Hypothalamus (tissue), 51 donors: Measurements from ENCODE around the gene NRCAM.

Experiments used
- DNase-seq, 51 donors: peaks; one replicate each; lab custom pipeline; 2025; lab: John Stamatoyannopoulos, UW

Gene NRCAM

DNA sequence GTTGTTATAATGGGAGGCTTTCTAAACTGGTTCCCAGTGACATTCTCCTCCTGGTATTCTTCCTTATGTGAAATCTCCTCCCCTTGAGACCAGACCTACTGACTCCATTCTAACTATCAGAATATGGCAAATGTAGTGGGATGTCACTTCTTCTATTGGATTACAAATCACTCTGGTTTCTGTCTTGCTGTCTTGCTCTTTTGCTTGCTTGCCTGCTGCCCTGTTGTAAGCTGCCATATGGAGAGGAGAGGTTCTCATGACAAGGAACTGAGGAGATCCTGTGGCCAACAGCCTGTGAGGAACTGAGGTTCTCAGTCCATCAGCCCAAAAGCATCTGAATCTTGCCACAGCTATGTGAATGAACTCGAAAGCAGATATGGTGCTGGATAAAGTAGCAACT, 4.7 kb upstream of the NRCAM start:
- no peak for DNase-seq

DNA sequence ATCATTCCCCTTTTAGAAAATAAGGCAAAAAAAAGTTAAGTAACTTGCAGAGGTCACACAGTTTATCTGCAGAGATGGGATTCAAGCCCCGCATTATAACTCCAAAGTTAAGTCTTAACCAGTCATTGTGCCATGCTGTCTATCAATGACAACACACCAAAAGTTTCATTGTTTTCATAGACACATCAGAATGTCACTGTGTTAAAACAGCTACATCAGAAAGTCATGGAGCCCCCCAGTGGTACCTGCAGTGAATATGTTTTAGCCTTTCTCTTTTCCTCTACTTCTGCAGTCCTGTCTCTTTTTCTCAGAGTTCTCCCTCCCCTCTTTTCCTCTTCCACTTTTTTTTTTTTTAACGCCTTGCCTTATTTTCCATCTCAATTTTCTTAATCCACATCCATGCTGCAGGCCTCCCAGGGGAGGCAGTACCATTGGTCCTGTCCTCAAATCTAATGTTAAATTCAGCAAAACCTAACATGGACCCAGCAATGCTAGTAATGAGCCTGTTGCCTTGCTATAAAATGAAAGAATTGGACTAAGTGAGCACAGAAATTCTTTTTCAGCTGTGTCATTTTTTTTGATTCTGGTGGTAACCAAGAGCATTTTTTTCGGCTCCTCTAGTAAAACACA, 3.8 kb upstream of the NRCAM start:
- peak in 11 of 51 donors; percentile 3 to 44 (median 13) for DNase-seq

DNA sequence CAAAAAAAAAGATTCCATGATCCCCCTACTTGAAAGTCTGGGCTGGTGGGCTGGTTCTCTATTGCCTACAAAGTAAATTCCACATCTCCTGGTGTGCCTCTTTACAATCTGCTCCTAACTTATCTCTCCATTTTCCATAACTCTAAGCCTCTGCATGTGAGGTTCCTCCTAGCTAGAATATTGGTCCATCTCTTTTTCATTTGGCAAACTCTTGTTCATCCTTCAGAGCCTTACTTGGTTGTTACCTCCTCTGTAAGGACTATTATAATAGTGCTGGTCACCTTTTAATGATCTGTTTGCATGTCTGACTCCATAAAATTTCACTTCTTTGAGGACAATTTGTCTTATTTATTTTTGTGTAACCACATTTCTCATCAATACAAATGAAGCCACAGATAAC, 1.6 kb upstream of the NRCAM start:
- no peak for DNase-seq

DNA sequence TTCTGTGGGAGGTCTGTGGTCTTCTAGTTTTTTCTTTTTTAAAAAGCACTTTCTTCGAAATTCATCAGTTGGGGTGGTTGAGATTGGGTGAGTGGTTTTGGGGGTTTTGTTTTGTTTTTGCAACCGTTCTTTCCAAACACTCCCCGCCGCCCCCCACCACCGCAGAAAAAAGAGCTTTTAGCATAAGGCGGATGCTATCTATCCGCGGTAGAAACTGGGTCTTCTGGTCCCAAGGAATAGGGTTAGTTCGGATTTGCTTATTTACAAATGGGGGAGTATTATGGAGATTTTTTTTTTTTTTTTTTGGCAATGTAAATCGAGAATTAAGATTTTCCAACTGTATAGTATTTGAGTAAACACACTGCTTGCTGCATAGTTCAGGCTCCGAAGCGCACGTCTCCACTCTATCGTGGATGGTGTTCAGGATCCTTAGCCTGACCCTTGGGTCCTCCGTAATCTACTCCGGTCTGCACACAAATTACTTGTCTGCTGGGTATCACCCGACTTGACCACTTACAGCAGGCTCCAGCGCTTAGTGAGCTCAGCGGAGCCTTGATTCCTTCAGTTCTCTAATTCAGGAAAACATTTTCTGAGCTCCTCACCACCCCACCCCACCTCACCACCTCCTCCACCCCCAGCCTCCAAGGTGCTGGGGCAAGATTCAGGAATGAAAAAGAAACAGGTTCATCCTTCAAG, 757 bp upstream of the NRCAM start:
- peak in 2 of 51 donors; percentile 12 to 24 for DNase-seq

DNA sequence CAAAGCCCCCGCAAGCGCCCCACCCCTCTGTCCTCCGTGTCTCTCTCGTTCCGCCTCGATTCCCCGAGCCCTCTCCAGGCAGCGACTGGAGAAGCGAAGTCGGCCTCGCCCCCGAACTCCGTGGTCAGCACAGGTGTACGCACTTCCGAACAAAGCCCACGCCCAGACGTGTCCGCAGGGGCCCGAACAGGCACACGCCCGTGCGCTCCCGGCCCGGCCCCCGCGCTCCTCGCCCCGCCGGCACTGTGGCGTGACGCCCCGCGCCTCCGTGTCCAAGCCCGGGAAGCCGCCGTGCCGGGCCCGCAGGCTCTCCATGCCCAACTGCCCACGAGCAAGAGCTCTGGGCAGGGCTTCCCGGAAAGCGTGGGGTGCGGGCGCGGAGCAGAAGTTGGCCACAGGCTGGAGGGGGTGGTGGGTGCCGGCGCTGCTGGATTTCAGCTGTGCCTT, 662 bp downstream of the NRCAM start:
- peak in 14 of 51 donors; percentile 22 to 82 (median 52) for DNase-seq

DNA sequence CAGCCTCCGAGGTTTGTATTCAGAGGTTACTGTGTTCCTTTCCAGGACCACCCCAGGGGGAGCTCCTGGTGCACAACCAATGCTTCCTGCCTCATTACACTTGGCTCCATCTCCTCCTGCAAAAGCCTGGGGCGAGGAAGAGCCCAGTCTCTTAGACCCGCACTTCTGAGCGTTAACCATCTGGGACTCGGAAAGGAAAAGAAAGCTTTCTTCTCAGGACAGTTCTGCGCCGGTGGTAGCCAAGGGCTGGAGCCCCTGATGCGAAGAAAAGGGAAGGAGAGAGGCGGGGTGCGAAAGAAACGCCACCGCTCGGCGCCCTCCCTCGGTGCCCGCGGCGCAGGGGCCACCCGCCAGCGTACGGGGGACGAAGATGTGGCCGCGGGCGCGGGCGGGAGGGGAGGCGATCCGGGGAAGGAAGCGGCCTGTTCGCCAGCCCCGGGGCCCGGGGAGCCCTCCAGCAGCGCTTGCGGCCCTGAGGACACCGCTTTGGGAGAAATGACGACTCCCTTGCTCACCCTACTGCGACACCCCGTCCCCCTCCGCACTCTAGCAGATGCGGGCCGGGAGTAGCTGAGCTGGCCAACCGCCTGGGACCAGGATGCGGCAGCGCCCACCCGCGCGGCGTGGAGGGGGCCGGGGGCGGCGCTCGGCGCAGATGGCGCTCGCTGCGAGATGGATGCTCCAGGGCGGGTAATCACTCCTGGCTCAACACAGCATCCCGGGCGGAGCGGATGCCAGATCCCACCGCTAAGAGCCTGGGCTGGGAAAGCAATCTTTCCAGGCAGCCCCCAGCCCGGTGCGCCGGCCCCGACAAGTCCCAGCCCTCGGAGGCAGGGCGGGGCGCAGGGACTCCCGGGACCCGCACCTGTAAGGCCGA, 1.3 kb downstream of the NRCAM start:
- DNase-seq: peak in 36 of 51 donors; percentile 8 to 79 (median 51)

DNA sequence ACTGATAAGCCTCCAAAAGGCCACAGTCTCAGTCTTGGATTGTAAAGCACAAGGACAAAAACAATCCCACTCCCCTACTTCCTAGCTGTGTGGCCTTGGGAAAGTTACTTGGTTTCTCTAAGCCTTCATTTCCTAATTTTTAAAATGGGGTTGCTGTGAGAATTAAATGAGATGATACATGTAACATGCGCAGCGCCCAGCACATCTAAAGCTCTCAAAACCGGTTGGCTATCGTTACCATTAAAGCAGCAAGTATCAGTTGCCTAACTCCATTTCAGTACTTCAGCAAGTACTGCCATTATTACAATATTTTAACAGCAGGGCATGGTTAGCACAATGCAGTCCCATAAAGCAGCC, 1.9 kb downstream of the NRCAM start:
- DNase-seq: no peak

DNA sequence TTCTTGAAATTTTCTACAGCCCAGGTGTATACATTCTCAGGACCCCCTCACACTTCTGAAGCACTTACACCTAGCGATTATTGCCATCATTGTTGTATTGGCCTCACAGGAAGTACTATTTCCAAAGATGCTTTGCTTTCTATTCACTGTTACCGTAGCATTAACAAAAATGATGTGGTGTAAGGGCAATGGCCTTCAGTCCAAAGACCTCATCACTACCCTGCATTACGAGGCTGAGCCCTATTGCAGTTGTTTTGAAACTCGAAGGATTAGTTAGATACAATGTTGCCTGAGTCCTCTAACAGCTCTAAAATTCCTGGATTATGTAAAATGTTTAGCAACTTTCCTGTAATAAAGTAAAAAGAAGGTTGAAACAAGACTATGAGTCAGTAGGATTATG, 2.9 kb downstream of the NRCAM start:
- no peak for DNase-seq

DNA sequence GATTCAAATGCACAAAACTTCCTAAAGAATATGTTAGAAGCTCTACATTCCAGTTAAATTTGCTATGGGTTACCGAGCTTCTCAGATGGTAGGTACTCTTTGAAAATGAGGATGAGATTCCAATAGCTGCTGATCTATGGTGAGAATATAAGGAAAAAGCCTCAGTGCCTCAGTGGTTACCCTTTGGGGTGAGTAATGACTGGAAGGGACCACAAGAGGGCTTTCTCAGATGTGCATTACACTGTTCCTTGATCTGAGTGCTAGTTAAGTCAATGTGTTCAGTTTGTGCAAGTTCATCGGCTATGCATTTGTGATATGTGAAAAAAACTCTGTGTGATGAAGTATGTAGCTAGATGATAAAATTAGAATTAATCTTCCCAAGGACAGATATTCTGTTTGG, 3.5 kb downstream of the NRCAM start:
- peak in 1 of 51 donors; percentile 6 for DNase-seq

DNA sequence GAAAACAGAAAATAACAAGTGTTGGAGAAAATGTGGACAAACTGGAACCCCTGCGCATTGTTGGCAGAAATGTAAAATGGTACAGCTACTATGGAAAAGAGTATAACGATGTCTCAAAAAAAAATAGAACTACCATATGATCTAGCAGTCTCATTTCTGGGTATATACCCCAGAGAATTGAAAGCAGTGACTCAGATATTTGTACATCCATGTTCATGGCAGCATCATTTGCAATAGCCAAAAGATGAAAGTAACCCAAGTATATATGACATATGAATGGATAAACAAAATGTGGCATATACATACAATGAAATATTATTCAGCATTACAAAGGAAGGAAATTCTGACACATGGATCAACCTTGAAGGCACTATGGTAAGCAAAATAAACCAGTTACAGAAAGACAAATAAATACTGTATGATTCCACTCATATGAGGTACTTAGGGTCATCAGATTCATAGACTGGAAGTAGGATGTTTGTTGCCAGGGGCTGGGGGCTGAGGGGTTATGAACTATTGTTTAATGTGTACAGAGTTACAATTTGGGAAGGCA, 4.9 kb downstream of the NRCAM start:
- DNase-seq: no peak

DNA sequence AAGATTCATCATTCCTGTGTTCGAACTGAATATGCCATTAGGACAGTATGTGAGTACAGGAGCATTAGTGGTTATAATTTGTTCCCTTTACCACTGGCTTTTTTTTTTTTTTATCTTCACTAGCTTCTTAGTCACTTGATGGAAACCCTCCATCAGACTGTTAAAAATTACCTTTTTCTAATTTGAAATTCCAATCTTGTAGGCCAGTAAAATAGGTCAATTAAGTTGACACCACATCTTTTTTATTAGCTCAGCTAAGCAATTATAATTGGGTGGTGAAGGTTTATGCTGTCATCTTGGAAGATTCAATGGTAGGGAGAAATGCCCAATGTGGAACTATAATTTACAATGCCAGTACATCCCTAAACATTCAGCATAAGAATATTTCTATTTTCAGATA, 6.1 kb downstream of the NRCAM start:
- no peak for DNase-seq

DNA sequence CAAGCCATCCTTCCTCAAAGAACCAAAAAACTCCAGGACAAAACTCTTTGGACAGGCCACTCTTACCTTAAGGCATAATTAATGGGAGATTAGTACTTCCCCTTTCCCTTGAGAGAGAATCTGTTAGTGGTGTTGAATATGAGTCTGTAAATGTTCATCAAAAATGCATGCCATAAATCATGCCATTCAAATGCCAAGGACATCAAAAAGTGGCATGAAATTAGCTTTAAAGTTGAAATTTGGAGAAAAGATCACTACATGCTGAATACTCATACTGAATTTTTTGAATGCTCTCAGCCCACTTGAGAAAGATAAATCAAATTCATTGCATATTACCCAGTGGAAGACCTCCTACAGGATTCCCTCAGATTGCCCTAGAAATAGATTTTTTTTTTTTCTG, 6.7 kb downstream of the NRCAM start:
- DNase-seq: no peak

DNA sequence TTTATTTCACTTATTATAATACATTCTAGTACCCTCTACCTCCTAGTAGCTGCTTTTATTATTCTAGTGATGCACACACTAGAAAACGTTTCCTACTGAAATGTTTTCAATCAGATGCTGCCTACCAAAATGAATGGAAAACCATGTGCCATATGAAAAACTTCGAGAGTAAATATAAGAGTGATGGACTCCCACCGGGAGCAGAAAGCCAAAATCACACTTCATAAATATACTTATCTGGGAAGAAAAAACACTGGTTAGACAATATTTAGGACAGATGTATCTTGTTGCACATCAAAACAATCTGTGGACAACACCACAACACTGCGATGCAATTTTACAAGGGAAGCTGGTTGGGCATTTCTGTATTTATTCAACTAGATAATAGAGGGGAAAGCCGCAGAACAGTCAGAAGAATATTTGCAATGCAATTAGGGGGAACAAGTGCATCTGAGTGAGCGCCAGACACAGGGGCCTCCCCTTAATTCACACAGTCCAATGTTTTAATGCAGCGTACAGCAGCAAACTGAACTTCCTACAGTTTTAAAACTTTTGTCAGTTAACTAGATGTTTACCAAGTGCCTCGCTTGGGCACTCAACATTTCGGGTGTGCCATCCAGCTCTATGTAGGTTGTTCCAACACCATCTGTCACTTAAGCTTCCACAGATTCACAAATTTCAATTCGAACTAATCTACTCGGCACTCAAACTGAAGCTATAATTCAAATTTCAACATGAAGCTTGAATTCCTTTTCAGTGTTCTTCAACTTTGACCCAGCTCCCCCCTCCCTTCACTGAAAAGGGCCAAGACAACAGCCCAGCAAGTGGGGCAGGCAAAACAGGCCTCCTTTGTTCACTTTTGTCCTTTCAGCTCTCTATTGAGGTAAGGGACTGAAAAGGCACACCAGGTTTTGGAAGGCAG, 7.4 kb downstream of the NRCAM start:
- peak in 13 of 51 donors; percentile 10 to 50 (median 20) for DNase-seq

DNA sequence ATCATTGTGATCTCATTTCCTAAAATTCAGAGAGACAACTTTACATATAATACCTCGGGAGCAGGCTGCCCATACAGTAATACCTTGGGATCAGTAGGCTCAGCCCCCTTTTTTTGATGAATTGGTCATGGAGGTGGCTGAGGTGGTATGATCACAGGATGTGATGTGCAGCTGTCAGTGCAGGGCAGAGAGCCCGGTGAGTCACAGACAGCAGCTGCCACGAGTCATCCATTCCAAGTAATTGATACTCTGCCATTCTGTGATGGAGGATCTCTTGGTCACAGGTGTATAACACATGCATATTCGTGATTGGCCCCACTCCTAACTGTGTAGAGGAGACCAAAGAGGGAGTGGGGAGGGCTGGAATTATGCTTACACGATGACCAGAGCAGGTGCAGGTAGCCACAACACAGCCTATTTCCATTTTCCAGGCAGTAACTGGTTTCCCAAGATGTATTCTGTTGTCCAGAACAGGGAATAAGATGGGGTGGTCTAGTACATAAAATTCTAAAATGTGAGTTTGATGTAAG, 14.1 kb downstream of the NRCAM start:
- peak in 1 of 51 donors; percentile 14 for DNase-seq

DNA sequence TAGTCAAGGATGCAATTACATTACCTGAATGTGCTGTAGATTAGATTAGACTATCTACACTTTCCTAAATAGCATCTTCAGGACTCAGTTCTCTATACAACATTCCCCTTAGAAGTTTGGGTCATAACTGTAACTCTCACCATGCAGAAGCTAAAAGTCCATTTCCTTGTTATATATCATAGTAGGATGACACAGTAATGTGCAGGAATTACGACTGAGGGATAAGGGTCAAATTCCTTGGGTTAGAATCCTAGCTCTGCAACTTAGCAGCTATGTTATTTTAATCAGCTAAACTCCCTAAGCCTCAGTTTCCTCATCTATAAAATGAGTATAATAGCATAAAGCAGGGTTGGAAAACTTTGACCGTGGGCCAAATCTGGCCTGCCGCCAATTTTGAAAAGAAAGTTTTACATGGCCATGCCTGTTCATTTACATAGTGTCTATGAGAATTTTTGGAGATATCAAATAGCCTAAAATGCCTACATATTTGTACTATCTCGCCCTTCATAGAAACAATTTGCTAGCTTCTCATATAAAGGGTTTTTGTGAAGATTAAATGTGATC, 14.8 kb downstream of the NRCAM start:
- DNase-seq: no peak

DNA sequence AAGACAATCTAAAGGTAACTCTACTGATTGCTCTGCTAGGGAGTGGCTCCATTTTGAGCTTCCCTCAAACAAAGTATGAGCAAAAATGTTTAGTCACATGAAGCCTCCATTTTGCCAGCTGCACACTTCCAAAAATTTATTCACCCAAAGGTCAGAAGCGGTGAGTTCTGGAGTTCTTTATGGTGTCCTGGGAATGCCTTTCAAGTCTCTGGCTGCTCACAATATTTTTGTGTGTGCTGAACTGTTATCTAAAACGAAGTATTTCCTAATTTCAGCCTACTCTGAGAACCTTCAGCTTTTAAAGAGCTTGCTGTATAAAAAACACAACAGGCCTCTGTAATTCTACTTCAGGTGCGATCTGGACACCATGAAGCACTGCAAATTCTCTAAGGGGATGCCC, 15.6 kb downstream of the NRCAM start:
- DNase-seq: no peak

DNA sequence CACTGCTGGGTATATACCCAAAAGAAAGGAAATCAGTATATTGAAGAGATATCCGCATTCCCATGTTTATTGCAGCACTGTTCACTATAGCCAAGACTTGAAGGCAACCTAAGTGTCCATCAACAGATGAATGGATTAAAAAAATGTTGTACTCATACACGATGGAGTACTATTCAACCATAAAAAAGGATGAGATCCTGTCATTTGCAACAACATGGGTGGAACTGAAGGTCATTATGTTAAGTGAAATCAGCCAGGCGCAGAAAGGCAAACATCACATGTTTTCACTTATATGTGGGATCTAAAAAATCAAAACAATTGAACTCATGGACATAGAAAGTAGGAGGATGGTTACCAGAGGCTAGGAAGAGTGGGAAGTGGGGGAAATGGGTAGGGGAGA, 19.3 kb downstream of the NRCAM start:
- no peak for DNase-seq

DNA sequence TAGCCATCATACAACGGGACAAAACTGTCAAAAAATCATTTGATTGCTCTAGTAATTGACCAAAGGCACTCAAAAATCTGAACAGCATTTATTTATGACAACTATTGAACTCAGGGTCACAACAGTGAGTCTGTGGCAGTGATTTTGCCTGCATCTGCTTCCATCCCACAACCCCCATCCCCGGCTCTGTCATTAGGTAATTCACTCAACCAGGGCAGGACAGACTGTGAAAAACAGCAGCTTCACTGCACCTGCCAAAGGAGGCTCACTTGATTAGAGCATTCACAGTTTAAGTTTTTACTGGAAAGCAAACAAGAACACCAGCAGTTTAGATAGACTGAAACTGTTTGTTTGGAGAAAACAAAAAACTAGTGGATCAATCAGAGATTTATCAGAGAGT, 22.2 kb downstream of the NRCAM start:
- no peak for DNase-seq

DNA sequence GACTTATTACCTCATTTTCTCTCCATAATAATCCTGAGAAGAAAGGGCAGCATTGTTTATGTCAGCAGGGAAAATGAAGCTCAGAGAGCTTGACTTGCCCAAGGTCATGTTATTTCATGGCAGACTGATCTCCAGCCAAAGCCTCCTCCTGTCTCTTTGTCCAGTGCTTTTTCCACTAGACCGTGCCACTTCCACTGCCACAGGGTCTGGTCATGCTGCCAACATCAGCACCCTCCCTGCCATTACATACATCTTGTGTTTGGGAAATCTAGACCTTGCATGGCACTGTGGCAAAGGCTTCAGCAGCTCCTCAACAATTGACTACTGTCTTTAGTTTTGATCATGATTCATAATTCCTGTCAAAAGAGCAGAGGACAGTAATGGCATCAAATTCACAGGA, 25.1 kb downstream of the NRCAM start:
- DNase-seq: no peak

DNA sequence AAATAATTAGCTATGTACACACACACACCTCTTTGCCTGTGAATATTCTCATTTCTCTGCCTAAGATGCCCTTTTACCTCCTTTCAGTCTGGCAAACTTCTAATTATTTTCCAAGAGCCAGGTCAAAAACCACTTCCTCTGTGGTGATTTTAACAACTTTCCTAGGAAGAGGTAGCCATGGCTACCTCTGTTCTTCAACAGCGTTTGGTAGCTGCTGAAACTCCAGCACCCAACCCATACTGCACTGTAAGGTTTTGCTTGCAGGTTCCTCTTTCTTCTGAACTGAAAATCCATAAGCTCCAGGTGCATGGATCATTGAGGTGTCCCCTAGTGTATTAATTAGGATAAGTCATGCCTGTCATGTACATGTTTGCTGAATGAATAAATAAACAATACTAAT, 25.6 kb downstream of the NRCAM start:
- no peak for DNase-seq
